NCI-H2029 (cell line): ENCODE measurements around the gene IRAG1.

Experiments used
- DNase-seq: peaks from one replicate; lab custom pipeline; 2025; lab: John Stamatoyannopoulos, UW

The IRAG1 gene, protein sequence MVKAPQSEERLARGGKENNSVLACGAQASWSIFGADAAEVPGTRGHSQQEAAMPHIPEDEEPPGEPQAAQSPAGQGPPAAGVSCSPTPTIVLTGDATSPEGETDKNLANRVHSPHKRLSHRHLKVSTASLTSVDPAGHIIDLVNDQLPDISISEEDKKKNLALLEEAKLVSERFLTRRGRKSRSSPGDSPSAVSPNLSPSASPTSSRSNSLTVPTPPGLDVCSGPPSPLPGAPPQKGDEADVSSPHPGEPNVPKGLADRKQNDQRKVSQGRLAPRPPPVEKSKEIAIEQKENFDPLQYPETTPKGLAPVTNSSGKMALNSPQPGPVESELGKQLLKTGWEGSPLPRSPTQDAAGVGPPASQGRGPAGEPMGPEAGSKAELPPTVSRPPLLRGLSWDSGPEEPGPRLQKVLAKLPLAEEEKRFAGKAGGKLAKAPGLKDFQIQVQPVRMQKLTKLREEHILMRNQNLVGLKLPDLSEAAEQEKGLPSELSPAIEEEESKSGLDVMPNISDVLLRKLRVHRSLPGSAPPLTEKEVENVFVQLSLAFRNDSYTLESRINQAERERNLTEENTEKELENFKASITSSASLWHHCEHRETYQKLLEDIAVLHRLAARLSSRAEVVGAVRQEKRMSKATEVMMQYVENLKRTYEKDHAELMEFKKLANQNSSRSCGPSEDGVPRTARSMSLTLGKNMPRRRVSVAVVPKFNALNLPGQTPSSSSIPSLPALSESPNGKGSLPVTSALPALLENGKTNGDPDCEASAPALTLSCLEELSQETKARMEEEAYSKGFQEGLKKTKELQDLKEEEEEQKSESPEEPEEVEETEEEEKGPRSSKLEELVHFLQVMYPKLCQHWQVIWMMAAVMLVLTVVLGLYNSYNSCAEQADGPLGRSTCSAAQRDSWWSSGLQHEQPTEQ

DNA sequence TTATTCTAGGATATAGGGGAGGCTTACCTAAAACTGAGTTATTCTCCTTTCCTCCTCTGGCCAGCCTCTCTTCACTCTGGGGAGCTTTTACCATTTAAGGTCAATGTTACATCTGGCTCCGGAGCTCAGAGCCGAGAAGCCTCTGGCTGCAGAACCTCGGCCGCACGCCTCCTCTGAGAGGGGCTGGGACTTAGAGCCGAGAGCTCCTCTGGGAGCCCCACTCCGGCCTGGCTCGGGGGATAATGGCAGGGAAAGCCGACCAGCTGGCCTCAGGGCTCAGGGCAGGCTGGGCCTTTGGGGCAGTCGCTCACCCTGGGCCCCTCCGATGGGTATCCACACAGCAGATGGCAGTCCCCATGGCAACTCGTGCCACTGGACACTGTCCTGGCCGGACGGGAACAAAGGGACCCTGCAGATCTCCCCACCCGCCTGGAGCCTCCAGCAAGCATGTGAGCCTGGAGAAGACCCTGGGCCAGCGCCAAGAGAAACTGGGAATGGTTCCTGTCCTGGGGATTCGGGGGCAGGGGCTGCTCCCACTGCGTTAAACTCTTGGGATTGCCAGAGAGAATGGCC is at the start of gene IRAG1:
IRAG1 (minus strand) TSS at position 247 of the 573 bp plus-strand sequence; CDS start at position 94, 153 bp downstream.
- DNase-seq = no peak

DNA sequence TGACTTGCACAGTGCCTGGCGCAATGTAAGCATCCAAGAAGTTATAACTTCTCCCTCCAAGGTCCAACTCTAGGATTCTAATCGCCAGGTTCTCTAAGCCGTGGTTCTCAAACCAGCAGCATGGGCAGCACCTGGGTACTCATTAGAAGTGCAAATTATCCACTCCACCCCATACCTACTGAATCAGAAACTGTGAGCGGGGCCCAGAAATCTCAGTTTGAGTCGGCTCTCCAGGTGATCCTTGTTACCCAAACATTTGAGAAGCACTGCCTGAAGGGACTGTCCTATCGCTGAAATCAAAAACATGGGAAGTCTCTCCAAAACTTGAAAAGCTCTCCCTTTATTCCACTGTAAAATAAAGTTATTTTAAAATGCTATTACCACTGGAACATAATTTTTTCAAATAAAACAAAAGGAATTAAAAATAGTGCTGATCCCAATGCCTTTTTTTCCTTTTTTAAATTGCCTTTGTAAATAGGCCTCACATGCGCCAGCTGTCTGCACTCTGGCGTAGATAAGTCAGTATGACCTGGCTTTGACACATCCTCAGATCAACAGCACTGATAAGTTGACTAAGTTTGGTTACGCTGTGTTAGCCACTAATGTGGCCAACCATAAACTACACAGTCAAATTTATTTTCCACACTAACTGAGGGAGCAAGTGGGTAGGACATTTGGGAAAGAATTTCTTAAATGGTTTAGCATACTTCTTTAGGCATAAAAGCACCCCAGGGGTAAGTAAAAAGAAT is 49.1 kb upstream of the IRAG1 start:
- no peak for DNase-seq

DNA sequence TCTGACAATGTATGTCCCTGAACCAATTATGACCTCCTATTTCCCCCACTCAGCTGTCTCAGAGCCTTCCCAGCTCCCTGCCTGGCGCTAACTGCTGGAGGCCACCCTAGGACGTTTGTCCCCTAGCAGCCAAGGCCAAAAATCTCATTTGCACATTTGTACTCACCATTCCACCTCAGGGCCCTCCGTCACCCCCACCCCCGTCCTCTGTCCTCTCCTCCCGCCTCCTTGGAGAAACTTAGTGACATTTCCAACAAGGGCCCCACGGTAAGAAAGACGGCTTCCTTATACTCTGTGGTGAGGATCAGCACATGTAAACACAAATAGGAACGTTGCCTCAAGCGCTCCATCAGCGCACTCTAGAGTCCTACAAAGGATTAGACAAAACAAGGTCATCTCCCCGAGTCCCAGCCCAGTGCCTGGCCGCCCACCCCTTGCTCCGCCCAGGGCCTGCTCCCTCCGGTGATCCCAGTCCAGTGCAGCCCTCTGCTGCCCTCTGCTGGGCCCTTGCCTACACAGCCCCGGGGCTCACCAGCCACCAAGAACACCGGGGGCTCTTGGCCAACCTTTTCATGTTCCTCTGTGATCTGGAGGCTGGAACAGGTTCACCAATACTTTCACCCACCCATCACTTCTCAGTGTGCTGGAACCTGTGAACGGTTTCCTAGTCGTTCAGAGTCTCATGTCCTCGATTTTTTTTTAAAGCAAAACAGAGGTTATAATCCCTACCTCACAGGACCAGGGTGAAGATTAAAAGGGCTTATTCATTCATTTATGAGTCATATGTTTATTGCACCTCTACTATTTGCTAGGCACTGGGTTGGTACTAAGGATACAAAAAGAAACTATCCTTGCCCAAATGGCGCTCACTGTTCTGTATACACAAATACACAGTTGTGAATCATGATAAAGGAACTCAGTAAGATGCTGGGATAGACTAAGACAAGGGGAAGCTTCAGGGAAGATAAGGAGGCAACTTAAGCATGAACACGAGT is 42.2 kb upstream of the IRAG1 start:
- peak; percentile 82 for DNase-seq

DNA sequence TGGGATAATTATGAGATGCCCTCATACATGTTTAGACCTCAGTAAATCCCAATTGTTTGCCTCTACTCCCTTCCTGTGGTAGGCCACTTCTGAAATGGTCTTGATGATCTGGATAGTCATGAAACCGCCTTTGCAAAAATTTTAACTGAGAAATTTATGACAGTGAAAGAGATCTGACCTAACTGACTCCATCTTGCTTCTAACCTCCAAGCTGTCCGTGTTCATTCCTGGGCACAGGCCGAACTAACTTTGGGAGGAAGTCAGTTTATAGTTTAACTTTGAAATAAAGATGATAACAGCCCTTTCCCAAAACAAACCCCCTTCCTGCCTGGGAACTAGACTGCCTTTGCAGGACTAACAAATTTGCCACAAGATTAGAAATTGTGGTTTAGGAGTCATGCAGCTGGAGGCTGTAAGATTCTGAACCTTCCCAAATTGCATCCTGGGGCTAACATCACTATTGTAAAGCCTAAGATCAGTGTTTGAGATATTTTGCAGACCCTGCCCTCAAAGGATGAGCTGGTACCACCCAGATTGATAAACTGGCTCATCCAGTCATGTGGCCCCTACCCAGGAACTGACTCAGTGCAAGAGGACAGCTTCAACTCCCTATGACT is 37.6 kb upstream of the IRAG1 start:
- no peak for DNase-seq

DNA sequence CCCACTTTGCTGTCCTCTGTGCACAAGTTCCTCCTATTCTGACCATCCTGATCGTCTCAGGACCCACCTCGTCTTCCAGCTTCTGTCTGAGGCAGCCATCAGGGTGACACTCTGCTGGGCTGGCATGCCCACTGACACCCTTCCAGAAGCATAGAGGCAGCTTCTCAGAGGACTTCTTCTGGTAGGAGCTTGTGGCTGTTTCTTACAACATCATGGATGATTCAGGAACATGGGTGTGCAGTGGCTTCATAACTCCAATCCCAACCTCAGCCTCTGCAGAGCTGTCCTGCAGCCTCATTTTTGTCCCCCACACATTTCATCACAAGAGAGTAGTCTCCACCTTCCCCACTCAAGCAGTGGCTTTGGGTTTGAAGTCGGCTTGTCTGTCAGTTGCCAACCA is 36.6 kb upstream of the IRAG1 start:
- DNase-seq = no peak

DNA sequence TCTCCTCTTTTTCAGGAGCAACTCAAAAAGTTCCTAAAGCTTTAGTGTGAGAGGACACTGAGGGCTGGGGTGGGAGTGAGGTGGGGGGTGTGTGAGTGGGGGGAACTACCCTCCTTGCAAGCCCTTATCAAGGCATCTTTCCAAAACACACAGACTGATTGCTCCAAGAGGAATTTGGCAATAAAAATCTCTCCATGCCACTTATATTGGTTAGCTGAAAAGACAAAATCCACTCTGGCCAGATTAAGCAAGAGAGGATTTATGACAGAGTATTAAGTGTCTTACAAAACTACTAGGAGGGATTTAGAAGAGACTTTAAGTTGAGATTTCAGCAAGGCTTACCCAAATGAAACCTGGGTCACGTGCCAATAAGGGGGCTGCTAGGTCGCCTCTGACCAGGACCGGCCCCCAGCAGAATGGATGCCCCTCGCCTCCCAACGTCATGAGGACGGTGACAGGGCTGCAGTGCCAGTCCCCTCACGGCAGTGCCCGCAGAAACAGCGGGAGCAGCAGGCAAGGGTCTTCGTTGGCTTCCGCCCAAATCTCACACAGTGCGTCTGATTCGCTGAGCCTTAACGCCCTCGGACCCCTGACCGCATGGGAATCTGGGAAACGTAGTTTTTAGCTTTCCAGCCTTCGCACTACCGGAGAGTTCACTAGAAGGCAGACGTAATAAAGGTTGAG is 35.4 kb upstream of the IRAG1 start:
- no peak for DNase-seq

DNA sequence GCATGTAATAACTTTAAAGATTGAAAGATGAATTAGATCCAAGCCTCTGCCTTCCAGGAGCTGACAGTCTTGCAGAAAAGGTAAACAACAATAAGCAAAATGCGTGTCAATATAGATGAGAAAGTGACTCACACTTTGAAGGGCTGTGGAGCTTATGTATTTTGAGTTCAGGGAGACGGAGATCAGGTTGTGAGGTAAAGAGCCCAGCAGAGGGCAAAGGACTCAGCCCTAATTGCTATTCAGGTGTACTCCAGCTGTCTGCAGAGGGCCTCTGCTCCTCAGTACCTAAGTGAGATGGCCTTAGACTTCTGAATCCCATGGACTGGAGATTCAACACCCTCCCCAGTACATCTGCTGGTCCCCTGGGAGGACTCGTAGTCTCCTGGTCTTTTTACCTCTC is 34.6 kb upstream of the IRAG1 start:
- DNase-seq = no peak

DNA sequence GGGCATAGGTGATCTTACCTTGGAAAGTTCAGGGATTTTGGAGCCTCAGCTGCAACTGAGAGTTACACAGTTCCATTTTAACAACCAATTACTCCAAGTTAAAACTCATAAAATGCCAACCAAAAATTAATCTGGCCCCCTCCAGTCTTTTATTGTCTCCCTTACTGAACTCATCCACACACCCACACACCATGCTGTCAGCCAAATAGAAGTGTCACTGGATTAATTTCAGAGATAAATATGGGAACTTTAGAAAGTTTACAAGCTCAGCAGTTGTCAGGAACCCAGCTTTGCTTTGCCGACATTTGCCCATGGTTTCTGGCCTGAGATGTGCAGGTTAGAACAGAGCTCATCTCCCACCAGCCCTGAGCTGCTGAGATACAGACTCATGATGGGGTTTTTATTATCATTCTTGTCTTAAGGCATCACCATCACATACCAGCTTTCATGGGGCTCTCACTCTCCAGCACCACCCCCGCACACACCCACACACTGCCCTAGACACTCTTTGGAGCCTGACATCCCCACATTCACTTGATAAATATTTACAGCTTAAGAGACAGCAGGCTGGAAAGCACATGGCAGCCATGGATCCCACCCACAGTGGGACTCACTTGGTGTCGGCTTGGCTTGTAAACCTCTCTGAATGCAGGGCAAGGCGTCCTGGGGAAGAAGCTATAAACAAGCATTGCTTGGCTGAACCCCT is 33.7 kb upstream of the IRAG1 start:
- no peak for DNase-seq

DNA sequence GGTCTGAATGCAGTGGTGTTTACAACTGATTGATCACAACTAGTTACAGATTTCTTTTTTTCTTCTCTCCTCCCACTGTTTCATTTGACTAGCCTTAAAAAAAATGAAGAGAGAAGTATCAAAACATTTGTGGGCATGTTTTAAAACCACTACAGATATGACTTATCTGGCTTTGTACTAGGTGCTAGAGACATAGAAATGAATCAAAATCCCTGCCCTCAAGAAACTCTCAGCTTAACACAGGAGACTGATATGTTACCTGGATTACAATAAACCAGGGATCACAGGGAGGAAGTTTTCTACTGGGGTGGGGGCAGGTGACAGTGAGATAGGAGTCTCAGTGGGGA is 32.3 kb upstream of the IRAG1 start:
- no peak for DNase-seq

DNA sequence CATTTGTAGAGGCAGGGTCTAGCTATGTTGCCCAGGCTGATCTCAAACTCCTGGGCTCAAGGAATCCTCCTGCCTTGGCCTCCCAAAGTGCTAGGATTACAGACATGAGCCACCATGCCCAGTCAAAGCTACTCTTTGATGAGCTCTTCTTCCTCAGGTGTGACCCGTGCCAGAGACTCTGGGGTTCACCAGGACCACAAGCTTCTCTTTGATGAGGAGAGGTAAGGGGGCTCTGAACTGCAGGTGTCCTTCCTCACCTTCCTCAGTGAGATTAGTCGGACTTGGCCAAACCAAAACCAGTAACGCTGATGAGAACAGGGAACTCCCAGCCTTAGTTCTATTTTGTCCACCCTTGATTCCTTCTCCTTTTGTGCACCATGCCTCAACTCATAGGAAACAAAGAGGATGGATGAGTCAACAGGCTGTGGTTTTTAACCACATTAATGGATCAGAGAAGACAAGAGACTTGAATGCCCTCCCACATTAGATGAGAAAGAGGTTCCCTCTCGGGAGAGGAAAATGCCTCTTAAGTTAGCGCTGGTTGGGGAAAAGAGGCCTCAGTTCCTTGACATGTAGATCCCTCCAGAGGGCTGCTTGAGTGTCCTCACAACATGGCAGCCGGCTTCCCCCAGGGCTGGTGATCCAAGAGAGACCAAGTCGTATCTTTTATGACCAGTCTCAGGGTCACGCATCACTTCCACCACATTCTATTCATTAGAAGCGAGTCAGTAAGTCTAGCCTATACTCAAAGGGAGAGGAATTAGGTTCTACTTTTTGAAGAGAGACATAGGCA is 31.8 kb upstream of the IRAG1 start:
- DNase-seq = no peak

DNA sequence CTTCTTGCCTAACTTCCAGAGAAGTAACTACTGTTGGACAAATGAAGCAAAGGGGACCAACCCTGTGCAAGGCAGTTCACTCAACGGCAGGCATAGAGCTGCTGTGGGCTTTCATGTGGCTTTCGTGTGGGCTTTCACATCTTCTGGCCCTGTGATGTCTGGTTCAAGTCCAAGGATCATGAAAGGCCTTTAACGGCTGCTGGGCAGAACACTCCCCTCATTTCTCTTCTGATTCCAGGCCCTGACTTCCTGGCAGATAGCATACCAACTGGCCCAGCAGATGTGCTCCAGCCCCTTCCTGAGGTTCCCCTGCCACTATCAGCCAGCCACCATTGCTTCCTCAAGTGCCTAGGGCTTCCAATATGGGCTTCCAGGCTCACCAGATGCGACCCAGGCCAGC is 28.8 kb upstream of the IRAG1 start:
- DNase-seq = no peak

DNA sequence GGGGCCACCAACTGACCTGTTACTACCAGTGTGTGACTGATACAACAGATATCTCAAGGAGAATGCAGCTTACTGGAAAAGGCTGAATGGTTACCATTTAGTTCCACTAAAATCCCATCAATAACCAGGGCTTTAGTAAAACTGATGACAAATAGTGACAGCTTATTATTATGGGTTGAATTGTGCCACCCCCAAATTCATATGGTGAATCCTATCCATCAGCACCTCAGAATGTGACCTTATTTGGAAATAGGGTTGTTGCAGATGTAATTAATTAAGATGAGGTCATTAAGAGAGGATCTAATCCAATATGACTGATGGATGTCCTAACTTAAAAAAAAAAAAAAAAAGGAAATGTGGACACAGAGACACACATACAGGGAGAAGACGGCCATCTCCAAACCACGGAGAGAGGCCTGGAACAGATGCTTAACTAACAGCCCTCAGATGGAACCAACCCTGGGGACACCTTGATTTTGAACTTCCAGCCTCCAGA is 27.4 kb upstream of the IRAG1 start:
- no peak for DNase-seq

DNA sequence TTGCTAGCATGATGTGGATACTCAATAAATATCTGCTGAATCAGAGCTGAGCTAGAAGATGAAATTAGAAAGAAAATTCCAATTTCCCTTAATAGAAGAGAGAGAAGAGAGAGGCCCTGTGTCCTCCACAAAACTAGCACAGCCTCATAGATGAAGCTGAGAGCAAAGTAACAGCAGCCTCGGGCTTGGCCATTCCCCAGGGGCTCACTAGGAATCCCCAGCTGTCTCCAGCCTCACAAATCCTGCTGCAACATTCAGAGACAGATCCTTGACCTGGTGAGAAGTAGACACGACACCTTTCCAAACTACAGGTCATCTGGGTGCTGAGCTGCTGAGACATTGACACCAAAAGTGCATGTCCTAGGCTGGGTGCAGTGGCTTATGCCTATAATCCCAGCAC is 26.1 kb upstream of the IRAG1 start:
- DNase-seq = no peak

DNA sequence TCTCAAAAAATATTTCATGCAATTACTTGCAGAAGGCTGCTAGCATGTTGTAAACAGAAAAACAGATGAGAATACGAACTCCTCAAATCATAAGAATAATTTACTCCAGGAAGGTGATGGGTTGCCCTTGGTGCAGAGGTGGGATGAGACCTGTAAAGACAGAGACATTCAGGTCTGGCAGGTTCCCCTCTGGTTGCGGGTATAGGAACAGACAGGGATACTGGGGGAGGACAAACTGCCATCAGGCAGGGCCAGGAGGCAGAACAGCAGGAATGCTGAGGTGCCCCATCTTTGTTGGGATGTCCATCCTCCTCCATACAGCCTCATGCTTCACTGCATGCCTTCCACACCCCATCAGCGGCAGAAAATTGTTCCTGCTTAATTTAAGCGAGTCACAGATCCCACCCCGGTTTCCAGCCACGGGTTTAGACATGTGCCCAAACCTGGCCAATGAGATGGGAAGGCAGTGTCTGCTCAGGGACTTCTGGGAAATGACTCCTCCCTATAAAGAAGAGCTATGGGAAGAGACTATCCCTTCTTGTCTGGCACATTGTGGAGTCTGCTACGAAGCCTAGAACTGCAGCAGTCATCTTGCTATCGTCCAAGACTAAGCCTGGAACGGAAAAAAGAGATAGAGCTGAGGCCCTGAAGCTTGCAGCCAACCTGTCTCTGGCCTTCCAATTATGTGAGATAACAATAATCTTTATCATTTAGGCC is 23.1 kb upstream of the IRAG1 start:
- no peak for DNase-seq

DNA sequence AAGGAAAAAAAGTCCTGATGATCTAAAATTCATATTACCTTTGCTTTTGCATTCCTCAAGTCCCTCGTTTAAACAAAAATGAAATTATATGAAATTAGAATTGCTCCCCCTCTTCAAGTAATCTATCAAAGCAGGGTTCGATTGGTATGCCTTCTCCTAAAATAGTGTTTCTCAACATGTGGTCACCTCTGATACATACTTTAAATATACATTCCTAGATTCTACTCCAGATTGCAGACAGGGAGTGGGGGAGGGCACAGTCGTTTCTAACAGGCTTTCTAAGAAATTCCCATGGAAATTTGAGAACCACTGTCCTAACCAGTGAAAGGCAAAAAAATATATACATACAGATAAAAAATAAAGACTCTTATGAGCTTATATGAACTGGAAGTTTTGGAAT is 22.6 kb upstream of the IRAG1 start:
- DNase-seq = no peak

DNA sequence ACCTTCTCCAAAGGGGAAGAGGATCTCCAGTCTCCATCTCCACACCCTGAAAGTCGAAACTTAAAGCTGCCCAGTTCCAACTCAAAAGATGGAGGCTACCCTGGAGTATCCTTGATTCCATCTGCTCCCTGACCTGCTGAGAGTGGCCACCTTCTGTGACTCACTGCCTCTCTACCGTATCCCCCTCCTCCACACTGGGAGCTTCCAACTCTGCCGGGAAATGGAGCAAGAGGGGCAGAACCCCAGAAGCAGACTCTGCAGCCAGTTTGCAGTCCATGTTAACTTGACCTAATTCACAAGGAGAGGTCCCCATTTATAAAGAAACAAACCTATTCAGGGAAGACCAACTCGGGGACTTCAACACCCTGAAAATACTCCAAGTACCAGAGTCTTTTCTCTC is 22.0 kb upstream of the IRAG1 start:
- DNase-seq = no peak

DNA sequence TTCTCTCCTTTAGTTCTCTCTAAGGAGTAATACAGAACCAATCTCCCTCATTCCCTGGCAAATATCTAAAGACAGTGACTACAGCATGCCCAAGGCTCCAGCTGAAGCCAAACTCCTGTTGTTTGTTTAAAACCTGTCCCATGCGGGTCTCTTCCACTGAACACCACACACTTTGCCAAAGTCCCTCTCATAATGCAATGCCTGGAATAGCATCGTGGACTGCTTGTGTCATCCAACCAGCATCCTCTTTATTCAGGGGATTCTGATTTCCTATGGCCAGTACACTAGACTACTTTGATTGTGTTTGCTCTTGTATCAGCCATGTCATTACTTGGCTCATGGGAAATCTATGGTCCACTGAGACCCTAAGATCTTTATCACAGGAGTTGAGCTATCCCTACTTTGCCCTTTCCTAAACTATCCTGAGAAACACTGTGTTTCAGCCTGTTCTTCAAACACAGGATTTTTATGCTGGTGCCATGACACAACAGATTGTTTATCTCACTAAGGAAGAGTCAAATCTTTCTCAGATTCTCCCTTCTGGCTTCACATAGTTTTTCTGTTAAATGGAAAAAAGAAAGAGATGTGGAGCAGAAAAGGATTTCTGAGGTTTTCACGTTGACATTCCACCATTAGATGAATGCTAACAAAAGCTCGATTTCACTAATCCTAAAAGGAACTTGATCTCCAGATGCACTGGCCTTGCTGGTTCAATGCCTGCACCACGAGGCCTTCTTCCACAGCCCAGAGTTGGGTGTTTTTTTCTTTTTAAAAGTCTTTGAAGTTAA is 15.9 kb upstream of the IRAG1 start:
- DNase-seq = no peak
